ENCODE data around the gene PFKFB2. TPM values are rescaled to one million over a fixed set of nuclear protein-coding genes. Genes with fewer than 3 reads are reported as not detected.

Gene PFKFB2
- total RNA-seq, 1 experiment from 2014 or later = 16.8 TPM

DNA sequence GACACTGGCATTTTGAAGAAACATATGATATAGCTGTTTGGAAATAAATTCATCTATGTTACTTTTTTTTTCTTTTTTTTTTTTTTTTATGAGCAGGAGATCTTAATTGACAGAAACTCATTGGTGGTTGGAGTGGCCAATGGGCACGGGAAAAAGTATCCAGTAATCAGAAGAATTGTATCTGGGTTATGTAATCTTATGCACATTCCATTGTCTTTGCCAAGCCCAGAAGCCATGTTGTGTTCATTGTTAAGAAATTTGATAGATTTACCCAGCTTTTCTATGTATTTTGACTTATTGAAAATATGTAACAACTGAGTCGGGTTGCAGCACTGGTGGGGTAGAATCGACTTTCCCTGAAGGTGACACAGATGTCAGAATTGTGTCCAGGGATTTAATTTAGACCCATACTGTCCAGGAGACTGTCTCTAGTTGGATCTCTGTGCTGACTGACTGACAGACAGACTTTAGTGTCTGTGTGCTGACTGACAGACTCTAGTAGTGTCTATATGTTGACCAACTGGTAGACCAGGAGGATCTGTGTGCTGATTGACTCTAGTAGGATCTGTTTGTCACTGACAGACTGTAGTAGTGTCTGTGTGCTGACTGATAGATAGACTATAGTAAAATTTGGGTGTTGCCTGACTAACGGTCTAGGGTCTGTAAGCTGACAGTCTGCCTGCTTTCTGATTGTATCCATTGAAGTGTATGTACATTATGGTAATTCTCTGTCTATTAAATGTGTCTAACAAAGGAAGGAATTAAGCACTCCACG, 23.3 kb downstream of the PFKFB2 start:
- no peak for TF ChIP-seq RORB (CRISPR knock-in tag; IDR thresholded peaks at IDR 0.05)
- TF ChIP-seq, protein P1, sequence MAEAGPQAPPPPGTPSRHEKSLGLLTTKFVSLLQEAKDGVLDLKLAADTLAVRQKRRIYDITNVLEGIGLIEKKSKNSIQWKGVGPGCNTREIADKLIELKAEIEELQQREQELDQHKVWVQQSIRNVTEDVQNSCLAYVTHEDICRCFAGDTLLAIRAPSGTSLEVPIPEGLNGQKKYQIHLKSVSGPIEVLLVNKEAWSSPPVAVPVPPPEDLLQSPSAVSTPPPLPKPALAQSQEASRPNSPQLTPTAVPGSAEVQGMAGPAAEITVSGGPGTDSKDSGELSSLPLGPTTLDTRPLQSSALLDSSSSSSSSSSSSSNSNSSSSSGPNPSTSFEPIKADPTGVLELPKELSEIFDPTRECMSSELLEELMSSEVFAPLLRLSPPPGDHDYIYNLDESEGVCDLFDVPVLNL (CRISPR knock-in tag; IDR thresholded peaks at IDR 0.05; ENCODE audit: borderline replicate concordance, low read depth) = no peak
- no peak for TF ChIP-seq NFE2L1 (CRISPR knock-in tag; IDR thresholded peaks at IDR 0.05)
- TF ChIP-seq, protein P2, sequence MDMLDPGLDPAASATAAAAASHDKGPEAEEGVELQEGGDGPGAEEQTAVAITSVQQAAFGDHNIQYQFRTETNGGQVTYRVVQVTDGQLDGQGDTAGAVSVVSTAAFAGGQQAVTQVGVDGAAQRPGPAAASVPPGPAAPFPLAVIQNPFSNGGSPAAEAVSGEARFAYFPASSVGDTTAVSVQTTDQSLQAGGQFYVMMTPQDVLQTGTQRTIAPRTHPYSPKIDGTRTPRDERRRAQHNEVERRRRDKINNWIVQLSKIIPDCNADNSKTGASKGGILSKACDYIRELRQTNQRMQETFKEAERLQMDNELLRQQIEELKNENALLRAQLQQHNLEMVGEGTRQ (CRISPR knock-in tag; IDR thresholded peaks at IDR 0.05) = no peak
- no peak for TF ChIP-seq NFATC4 (CRISPR knock-in tag; IDR thresholded peaks at IDR 0.05)
- no peak for TF ChIP-seq ZNF671 (CRISPR knock-in tag; IDR thresholded peaks at IDR 0.05)
- no peak for TF ChIP-seq ZNF396 (CRISPR knock-in tag; IDR thresholded peaks at IDR 0.05; ENCODE audit: borderline replicate concordance)
- TF ChIP-seq, protein P3, sequence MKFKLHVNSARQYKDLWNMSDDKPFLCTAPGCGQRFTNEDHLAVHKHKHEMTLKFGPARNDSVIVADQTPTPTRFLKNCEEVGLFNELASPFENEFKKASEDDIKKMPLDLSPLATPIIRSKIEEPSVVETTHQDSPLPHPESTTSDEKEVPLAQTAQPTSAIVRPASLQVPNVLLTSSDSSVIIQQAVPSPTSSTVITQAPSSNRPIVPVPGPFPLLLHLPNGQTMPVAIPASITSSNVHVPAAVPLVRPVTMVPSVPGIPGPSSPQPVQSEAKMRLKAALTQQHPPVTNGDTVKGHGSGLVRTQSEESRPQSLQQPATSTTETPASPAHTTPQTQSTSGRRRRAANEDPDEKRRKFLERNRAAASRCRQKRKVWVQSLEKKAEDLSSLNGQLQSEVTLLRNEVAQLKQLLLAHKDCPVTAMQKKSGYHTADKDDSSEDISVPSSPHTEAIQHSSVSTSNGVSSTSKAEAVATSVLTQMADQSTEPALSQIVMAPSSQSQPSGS (CRISPR knock-in tag; IDR thresholded peaks at IDR 0.05; ENCODE audit: borderline replicate concordance, low read depth) = no peak
- TF ChIP-seq, protein P4, sequence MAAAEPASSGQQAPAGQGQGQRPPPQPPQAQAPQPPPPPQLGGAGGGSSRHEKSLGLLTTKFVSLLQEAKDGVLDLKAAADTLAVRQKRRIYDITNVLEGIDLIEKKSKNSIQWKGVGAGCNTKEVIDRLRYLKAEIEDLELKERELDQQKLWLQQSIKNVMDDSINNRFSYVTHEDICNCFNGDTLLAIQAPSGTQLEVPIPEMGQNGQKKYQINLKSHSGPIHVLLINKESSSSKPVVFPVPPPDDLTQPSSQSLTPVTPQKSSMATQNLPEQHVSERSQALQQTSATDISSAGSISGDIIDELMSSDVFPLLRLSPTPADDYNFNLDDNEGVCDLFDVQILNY (CRISPR knock-in tag; IDR thresholded peaks at IDR 0.05) = no peak
- TF ChIP-seq, protein P5, sequence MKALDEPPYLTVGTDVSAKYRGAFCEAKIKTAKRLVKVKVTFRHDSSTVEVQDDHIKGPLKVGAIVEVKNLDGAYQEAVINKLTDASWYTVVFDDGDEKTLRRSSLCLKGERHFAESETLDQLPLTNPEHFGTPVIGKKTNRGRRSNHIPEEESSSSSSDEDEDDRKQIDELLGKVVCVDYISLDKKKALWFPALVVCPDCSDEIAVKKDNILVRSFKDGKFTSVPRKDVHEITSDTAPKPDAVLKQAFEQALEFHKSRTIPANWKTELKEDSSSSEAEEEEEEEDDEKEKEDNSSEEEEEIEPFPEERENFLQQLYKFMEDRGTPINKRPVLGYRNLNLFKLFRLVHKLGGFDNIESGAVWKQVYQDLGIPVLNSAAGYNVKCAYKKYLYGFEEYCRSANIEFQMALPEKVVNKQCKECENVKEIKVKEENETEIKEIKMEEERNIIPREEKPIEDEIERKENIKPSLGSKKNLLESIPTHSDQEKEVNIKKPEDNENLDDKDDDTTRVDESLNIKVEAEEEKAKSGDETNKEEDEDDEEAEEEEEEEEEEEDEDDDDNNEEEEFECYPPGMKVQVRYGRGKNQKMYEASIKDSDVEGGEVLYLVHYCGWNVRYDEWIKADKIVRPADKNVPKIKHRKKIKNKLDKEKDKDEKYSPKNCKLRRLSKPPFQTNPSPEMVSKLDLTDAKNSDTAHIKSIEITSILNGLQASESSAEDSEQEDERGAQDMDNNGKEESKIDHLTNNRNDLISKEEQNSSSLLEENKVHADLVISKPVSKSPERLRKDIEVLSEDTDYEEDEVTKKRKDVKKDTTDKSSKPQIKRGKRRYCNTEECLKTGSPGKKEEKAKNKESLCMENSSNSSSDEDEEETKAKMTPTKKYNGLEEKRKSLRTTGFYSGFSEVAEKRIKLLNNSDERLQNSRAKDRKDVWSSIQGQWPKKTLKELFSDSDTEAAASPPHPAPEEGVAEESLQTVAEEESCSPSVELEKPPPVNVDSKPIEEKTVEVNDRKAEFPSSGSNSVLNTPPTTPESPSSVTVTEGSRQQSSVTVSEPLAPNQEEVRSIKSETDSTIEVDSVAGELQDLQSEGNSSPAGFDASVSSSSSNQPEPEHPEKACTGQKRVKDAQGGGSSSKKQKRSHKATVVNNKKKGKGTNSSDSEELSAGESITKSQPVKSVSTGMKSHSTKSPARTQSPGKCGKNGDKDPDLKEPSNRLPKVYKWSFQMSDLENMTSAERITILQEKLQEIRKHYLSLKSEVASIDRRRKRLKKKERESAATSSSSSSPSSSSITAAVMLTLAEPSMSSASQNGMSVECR (CRISPR knock-in tag; IDR thresholded peaks at IDR 0.05; ENCODE audit: borderline replicate concordance) = no peak
- TF ChIP-seq, protein P6, sequence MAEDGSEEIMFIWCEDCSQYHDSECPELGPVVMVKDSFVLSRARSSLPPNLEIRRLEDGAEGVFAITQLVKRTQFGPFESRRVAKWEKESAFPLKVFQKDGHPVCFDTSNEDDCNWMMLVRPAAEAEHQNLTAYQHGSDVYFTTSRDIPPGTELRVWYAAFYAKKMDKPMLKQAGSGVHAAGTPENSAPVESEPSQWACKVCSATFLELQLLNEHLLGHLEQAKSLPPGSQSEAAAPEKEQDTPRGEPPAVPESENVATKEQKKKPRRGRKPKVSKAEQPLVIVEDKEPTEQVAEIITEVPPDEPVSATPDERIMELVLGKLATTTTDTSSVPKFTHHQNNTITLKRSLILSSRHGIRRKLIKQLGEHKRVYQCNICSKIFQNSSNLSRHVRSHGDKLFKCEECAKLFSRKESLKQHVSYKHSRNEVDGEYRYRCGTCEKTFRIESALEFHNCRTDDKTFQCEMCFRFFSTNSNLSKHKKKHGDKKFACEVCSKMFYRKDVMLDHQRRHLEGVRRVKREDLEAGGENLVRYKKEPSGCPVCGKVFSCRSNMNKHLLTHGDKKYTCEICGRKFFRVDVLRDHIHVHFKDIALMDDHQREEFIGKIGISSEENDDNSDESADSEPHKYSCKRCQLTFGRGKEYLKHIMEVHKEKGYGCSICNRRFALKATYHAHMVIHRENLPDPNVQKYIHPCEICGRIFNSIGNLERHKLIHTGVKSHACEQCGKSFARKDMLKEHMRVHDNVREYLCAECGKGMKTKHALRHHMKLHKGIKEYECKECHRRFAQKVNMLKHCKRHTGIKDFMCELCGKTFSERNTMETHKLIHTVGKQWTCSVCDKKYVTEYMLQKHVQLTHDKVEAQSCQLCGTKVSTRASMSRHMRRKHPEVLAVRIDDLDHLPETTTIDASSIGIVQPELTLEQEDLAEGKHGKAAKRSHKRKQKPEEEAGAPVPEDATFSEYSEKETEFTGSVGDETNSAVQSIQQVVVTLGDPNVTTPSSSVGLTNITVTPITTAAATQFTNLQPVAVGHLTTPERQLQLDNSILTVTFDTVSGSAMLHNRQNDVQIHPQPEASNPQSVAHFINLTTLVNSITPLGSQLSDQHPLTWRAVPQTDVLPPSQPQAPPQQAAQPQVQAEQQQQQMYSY (CRISPR knock-in tag; IDR thresholded peaks at IDR 0.05) = no peak
- no peak for ATAC-seq
- Mint-ChIP-seq H3K4me3 (no peak overlapping the region), H3K27ac (no peak overlapping the region), H3K36me3 (peaks cover 14% of the 10 kb centered on the region), H3K4me1 (peaks cover 12% of the 10 kb centered on the region), H3K27me3 (ENCODE audit: low read depth) (no peaks in the 10 kb centered on the region), H3K9me3 (no peaks in the 10 kb centered on the region)
- POLR2A ChIA-PET = no interaction called here
- CTCF ChIA-PET = interaction anchor here (0.6 kb wide), 1 partner anchor 140 kb away, joined by 3 read pairs; no protein-coding TSS in a partner anchor
- DNase-seq (ENCODE audit: low spot score) = no peak

All from WTC11 (cell line).